Measurements from ENCODE around the gene MPRIP. TPM values are rescaled to one million over a fixed set of nuclear protein-coding genes. Genes with fewer than 3 reads are reported as not detected.

Gene MPRIP
- total RNA-seq, 1 experiment from 2014 or later: 1,274 TPM

DNA sequence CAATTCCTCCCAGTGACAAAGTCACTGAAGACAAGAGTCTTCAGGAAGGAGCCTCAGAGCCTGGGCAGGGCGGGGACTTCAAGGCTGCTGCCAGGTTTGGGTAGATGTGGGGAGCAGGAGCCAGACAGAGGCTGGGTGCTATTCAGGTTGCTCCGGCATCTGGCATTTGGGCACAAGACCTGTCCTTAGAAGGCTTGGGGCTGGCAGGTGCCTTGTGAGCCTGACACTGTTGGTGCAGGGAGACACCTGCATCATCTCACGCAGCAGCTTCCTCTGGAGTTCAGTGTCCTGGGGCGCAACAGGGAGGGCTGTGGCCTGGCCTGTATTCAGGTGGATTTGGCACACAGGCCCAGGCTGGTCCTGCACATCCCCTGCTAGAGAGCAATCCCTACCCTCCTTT is 65.0 kb downstream of the MPRIP start:
- H3K9me2 ChIP-seq (replicated peaks; ENCODE audit: low read length): no peaks in the 10 kb centered on the region
- no TSS peak for BruUV-seq (replicated peaks)
- no peak overlapping the region for H3K27ac ChIP-seq (ENCODE audit: low read length)
- CTCF ChIA-PET: no interaction called here
- DNase-seq (no peak), ATAC-seq (no peak)
- POLR2A ChIA-PET (ENCODE audit: unreplicated experiment): no interaction called here
- intact Hi-C loops (cut with micrococcal nuclease): no loop called here
- H3K9ac ChIP-seq (ENCODE audit: low read length): no peak overlapping the region
- peaks cover 13% of the 10 kb centered on the region for H3F3A ChIP-seq (ENCODE audit: low read length, unreplicated experiment)
- peaks cover 29% of the 10 kb centered on the region for H3K4me1 ChIP-seq (ENCODE audit: insufficient read depth, low read length)
- peaks cover 100% of the 10 kb centered on the region for H3K79me2 ChIP-seq (ENCODE audit: low read length)
- no peak overlapping the region for H2AFZ ChIP-seq (ENCODE audit: low read length)
- TF ChIP-seq EZH2 (IDR thresholded peaks at IDR 0.05; ENCODE audit: low read length, unreplicated experiment) (no peak), EZH2phosphoT487 (IDR thresholded peaks at IDR 0.05; ENCODE audit: borderline replicate concordance, low read length) (no peak)
- TF ChIP-seq, protein P1, sequence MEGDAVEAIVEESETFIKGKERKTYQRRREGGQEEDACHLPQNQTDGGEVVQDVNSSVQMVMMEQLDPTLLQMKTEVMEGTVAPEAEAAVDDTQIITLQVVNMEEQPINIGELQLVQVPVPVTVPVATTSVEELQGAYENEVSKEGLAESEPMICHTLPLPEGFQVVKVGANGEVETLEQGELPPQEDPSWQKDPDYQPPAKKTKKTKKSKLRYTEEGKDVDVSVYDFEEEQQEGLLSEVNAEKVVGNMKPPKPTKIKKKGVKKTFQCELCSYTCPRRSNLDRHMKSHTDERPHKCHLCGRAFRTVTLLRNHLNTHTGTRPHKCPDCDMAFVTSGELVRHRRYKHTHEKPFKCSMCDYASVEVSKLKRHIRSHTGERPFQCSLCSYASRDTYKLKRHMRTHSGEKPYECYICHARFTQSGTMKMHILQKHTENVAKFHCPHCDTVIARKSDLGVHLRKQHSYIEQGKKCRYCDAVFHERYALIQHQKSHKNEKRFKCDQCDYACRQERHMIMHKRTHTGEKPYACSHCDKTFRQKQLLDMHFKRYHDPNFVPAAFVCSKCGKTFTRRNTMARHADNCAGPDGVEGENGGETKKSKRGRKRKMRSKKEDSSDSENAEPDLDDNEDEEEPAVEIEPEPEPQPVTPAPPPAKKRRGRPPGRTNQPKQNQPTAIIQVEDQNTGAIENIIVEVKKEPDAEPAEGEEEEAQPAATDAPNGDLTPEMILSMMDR (conservative IDR thresholded peaks at IDR 0.05; ENCODE audit: low read depth, low read length): no peak
- no peaks in the 10 kb centered on the region for H3K9me3 ChIP-seq (ENCODE audit: low read length)
- H4K20me1 ChIP-seq (ENCODE audit: low read length): peaks cover 97% of the 10 kb centered on the region
- peaks cover 78% of the 10 kb centered on the region for H3K36me3 ChIP-seq (ENCODE audit: low read depth, low read length)
- no peak overlapping the region for H3K4me3 ChIP-seq (ENCODE audit: low read length)
- no peak overlapping the region for H3K4me2 ChIP-seq (ENCODE audit: low read length)
- no peaks in the 10 kb centered on the region for H3K27me3 ChIP-seq (ENCODE audit: low read length)

DNA sequence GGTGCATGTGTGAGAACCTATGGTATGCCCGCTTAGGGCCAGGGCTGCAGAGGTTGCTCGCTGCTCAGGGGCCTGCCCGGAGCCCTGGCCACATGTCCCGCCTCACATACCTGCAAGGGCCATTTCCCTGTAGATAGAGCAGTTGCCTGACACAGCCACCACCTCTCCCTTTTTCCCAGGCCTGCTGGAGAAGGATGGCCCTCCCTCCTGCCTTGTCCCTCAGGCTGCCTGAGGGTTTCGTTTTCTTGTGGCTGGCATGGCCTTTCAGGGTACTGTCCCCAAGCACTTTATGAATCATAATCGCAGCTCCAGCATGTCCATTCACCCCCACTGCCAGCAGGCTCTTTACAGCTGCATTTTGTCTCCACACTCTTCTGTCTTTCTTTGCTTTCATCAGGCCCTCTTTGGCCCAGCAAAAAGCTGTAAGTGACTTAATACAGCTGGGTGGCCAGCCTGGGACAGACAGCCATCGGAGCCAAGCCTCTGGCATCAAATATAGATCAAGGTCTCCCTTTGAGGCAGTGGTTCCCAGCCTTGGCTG is 65.7 kb downstream of the MPRIP start:
- Histone ChIP-seq H3K4me2 (ENCODE audit: low read length) (no peak overlapping the region), H3K79me2 (ENCODE audit: low read length) (peaks cover 100% of the 10 kb centered on the region), H3K27me3 (ENCODE audit: low read length) (no peaks in the 10 kb centered on the region), H3K9me2 (replicated peaks; ENCODE audit: low read length) (no peaks in the 10 kb centered on the region), H3K9ac (ENCODE audit: low read length) (no peak overlapping the region), H3F3A (ENCODE audit: low read length, unreplicated experiment) (peaks cover 13% of the 10 kb centered on the region), H3K9me3 (ENCODE audit: low read length) (no peaks in the 10 kb centered on the region), H3K4me1 (ENCODE audit: insufficient read depth, low read length) (peaks cover 29% of the 10 kb centered on the region), H4K20me1 (ENCODE audit: low read length) (peaks cover 97% of the 10 kb centered on the region), H3K36me3 (ENCODE audit: low read depth, low read length) (peaks cover 71% of the 10 kb centered on the region), H3K27ac (ENCODE audit: low read length) (no peak overlapping the region), H3K4me3 (ENCODE audit: low read length) (no peak overlapping the region), H2AFZ (ENCODE audit: low read length) (no peak overlapping the region)
- CTCF ChIA-PET: interaction anchor here (0.6 kb wide), 1 partner anchor 65 kb away, joined by 4 read pairs; no protein-coding TSS in a partner anchor
- ATAC-seq (no peak), DNase-seq (no peak)
- TF ChIP-seq EZH2phosphoT487 (IDR thresholded peaks at IDR 0.05; ENCODE audit: borderline replicate concordance, low read length) (no peak), EZH2 (IDR thresholded peaks at IDR 0.05; ENCODE audit: low read length, unreplicated experiment) (no peak)
- TF ChIP-seq, protein P1 (conservative IDR thresholded peaks at IDR 0.05; ENCODE audit: low read depth, low read length): no peak
- POLR2A ChIA-PET (ENCODE audit: unreplicated experiment): no interaction called here
- intact Hi-C loops (cut with micrococcal nuclease): no loop called here
- no TSS peak for BruUV-seq (replicated peaks)

DNA sequence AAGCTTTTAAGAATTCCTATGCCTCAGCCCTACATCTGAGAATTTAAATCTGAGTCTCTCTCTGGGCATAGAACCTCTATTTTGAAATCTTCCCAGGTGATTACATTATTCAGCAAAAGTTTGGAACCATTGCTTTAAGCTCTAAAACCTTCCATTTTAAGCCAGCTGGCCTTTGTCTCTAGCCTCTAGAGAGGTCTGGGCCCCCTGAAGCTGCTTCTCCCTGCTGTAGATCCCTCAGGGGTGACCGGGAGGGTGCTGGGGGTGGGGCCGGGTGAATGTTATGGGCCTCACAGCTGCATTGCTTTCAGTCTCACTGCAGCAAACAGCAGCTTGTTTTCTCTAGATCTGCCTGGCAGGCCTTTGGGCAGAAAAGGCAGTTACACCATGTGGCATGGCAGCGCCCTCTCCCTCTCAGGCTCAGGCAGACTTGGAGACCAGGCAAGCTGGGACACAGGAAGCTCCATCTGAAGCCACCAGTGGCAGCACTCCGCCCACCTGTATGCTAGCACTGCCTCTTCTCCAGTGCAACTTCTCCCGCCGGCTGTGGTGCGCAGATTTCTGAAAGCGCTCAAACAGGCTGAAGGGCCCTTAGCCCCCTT is 66.3 kb downstream of the MPRIP start:
- Histone ChIP-seq H3F3A (ENCODE audit: low read length, unreplicated experiment) (peaks cover 13% of the 10 kb centered on the region), H3K27ac (ENCODE audit: low read length) (no peak overlapping the region), H3K4me1 (ENCODE audit: insufficient read depth, low read length) (peaks cover 29% of the 10 kb centered on the region), H3K36me3 (ENCODE audit: low read depth, low read length) (peaks cover 70% of the 10 kb centered on the region), H2AFZ (ENCODE audit: low read length) (no peak overlapping the region), H3K4me2 (ENCODE audit: low read length) (no peak overlapping the region), H3K9me2 (replicated peaks; ENCODE audit: low read length) (no peaks in the 10 kb centered on the region), H3K9me3 (ENCODE audit: low read length) (no peaks in the 10 kb centered on the region), H3K4me3 (ENCODE audit: low read length) (no peak overlapping the region), H3K79me2 (ENCODE audit: low read length) (peaks cover 100% of the 10 kb centered on the region), H3K9ac (ENCODE audit: low read length) (no peak overlapping the region), H4K20me1 (ENCODE audit: low read length) (peaks cover 98% of the 10 kb centered on the region), H3K27me3 (ENCODE audit: low read length) (no peaks in the 10 kb centered on the region)
- TF ChIP-seq EZH2phosphoT487 (IDR thresholded peaks at IDR 0.05; ENCODE audit: borderline replicate concordance, low read length) (no peak), EZH2 (IDR thresholded peaks at IDR 0.05; ENCODE audit: low read length, unreplicated experiment) (no peak)
- TF ChIP-seq, protein P1 (conservative IDR thresholded peaks at IDR 0.05; ENCODE audit: low read depth, low read length): no peak
- CTCF ChIA-PET: interaction anchor here (0.6 kb wide), 1 partner anchor 65 kb away, joined by 4 read pairs; no protein-coding TSS in a partner anchor
- DNase-seq (no peak), ATAC-seq (peak; percentile 10; the same call in 1 of the 2 replicates)
- BruUV-seq (replicated peaks): no TSS peak
- intact Hi-C loops (cut with micrococcal nuclease): no loop called here
- POLR2A ChIA-PET (ENCODE audit: unreplicated experiment): no interaction called here
